NCI-H446 (cell line): ENCODE results near the gene STAG1.
A peak's percentile ranks its signal among the peaks of the same experiment; 100 is the strongest.
"Not testable (repeated sequence)": the region's sequence is repeated elsewhere in the genome, so short reads cannot be mapped to it uniquely, and the experiment has no call there.

Experiments
- DNase-seq, 2 experiments: peaks; one replicate each; lab custom pipeline; 2025; lab: John Stamatoyannopoulos, UW

The STAG1 gene

GRCh38 chr3:136703429-136703828 lies 48.7 kb downstream of the STAG1 start:
- DNase-seq, result no peak

GRCh38 chr3:136699271-136699828 lies 52.8 kb downstream of the STAG1 start:
- no peak for DNase-seq

GRCh38 chr3:136698361-136698760 lies 53.8 kb downstream of the STAG1 start:
- DNase-seq, result no peak

- DNase-seq, result no peak
Measured at GRCh38 chr3:136696797-136697196, 55.4 kb downstream of the STAG1 start.

GRCh38 chr3:136694321-136694720 lies 57.9 kb downstream of the STAG1 start:
- DNase-seq, result no peak

- no peak for DNase-seq
Measured at GRCh38 chr3:136690599-136690998, 61.6 kb downstream of the STAG1 start.

- DNase-seq, result no peak
Measured at GRCh38 chr3:136685882-136686281, 66.3 kb downstream of the STAG1 start.

- no peak for DNase-seq
Measured at GRCh38 chr3:136682740-136683312, 69.4 kb downstream of the STAG1 start.

- DNase-seq, result no peak
Measured at GRCh38 chr3:136678981-136679380, 73.2 kb downstream of the STAG1 start.

- DNase-seq, result no peak
Measured at GRCh38 chr3:136676009-136676408, 76.2 kb downstream of the STAG1 start.

- DNase-seq, result peak in 1 of 2 experiments; percentile 18
Measured at GRCh38 chr3:136675150-136675858, 76.9 kb downstream of the STAG1 start.

- no peak for DNase-seq
Measured at GRCh38 chr3:136672457-136672856, 79.7 kb downstream of the STAG1 start.

- no peak for DNase-seq
Measured at GRCh38 chr3:136671921-136672320, 80.3 kb downstream of the STAG1 start.

GRCh38 chr3:136670166-136670565 lies 82.0 kb downstream of the STAG1 start:
- no peak for DNase-seq

- no peak for DNase-seq
Measured at GRCh38 chr3:136667081-136667480, 85.1 kb downstream of the STAG1 start.

- DNase-seq, result not testable (repeated sequence)
Measured at GRCh38 chr3:136666301-136666700, 85.9 kb downstream of the STAG1 start.

GRCh38 chr3:136664771-136665170 lies 87.4 kb downstream of the STAG1 start:
- no peak for DNase-seq

GRCh38 chr3:136661282-136661681 lies 90.9 kb downstream of the STAG1 start:
- no peak for DNase-seq

GRCh38 chr3:136658946-136659682 lies 93.1 kb downstream of the STAG1 start:
- DNase-seq, result peak; percentile 20 to 65

GRCh38 chr3:136657526-136657925 lies 94.7 kb downstream of the STAG1 start:
- DNase-seq, result no peak

GRCh38 chr3:136653628-136654027 lies 98.5 kb downstream of the STAG1 start:
- no peak for DNase-seq

- DNase-seq, result no peak
Measured at GRCh38 chr3:136651581-136651980, 100.6 kb downstream of the STAG1 start.

- no peak for DNase-seq
Measured at GRCh38 chr3:136650461-136650860, 101.7 kb downstream of the STAG1 start.
